Endometrium (tissue), 2 donors: ENCODE results near the gene UCN.
A peak's percentile ranks its signal among the peaks of the same experiment; 100 is the strongest.
"Not testable (repeated sequence)": the region's sequence is repeated elsewhere in the genome, so short reads cannot be mapped to it uniquely, and the experiment has no call there.

Source experiments
- FAIRE-seq: peaks from 2 replicates; lab custom pipeline; 2012; peaks lifted over from hg19 to GRCh38; lab: Jason Lieb, UNC
- donor health status: control.
- donor health status: control.

UCN gene

GRCh38 chr2:27314709-27315108, 6.5 kb upstream of the UCN start:
- no peak for FAIRE-seq

- FAIRE-seq, result no peak
Measured at GRCh38 chr2:27313882-27314645, 5.8 kb upstream of the UCN start.

GRCh38 chr2:27312152-27312551, 3.9 kb upstream of the UCN start:
- no peak for FAIRE-seq

GRCh38 chr2:27309651-27310050, 1.4 kb upstream of the UCN start:
- no peak for FAIRE-seq

DNA sequence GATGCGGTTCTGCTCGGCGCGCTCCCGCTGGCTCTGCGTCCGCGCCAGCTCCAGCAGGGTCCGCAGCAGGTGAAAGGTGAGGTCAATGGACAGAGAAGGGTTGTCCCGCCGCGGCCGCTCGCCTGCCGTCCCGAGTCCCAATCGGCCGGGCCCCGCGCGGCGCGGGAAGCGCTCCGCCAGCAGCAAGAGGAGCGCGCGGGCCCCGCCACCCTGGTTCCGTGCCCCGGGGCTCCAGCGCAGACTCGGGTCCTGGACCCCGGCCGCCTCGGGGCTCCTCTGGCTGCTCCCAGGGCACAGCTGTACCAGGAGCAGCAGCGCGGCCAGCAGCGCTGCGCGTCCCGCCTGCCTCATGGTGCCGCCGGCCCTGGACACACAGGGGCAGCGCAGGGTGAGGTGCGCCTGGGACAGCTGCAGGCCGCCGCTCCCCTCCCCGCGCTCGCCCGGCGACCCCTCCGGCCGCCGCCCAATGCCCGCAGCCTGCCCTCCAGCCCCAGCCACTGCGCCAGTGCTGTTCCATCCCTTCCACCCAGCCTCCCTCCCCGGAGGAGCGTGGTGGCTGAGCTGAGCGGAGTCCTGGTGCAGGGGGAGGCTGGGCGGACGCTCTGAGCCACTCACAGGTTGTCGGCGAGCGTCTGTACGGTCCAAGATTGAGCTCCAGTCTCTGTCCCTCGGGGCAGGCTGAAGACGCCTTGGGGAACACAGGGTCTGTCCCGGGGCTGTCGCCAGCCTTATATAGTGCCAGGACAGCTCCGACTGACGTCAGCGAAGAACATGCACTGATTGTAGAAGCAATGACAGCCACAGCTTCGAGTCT, 493 bp downstream of the UCN start:
- FAIRE-seq, result no peak

DNA sequence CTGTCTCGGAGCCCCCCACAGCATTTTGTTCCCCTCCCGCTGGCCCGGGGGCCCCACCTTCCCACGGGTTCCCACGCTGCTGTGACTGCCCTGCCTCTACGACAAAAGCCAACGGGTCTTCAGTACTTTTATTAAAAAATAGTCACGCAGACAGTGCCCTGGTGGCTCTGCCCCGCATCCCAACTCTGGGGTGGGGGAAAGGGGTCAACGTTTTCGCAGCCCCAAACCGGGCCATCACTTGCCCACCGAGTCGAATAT, 1.0 kb downstream of the UCN start:
- FAIRE-seq, result no peak

GRCh38 chr2:27306573-27307286, 1.5 kb downstream of the UCN start:
- no peak for FAIRE-seq

DNA sequence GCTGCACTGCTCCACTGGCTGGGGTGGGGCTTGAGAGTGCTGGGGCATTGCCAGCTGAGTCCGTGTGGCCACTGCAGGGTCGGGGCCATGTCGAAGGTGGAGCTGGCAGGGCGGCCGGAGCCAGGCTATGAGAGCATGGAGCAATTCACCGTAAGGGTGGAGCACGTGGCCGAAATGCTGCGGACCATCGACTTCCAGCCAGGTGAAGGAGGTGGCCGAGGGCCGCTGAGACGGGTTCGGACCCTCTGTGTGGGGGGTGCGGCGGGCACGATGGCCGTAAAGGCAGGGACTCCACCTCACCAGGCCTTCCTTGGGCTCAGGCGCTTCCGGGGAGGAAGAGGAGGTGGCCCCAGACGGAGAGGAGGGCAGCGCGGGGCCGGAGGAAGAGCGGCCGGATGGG, 2.1 kb downstream of the UCN start:
- FAIRE-seq, result no peak

- FAIRE-seq, result no peak
Measured at GRCh38 chr2:27305516-27305915, 2.7 kb downstream of the UCN start.

- FAIRE-seq, result no peak
Measured at GRCh38 chr2:27304488-27305240, 3.6 kb downstream of the UCN start.

DNA sequence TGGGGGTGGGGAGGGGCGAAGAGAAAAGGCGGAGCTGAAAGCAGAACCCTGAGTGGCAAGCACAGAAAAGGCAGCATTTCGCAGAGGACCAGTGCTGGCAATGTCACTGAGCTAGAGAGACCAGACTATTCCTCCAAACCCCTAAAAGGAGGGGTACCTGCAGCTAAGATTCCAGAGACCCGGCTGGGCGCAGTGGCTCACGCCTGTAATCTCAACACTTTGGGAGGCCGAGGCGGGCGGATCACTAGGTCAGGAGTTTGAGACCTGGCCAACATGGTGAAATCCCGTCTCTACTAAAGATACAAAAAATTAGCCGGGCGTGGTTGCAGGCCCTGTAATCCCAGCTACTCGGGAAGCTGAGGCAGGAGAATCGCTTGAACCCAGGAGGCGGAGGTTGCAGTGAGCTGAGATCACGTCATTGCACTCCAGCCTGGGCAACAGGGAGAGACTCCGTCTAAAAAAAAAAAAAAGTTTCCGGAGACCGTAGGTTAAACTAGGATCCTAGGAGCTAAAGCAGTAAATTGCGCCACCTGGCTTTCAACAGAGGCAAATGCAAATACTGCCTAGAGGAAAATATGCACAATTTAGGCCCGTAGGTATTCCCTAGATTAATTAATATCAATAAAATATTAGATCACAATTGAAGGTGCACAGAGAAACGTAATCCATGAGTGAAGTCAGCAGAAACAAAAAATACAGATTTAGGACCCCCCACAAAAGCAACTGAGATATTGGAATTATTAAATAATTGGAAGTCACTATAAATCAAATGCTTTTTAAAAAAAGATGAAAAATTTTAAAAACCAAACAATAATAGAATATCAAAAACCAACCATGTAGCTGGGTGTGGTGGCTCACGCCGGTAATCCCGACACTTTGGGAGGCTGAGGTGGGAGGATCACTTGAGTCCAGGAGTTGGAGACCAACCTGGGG, 4.9 kb downstream of the UCN start:
- peak; percentile 58 for FAIRE-seq

DNA sequence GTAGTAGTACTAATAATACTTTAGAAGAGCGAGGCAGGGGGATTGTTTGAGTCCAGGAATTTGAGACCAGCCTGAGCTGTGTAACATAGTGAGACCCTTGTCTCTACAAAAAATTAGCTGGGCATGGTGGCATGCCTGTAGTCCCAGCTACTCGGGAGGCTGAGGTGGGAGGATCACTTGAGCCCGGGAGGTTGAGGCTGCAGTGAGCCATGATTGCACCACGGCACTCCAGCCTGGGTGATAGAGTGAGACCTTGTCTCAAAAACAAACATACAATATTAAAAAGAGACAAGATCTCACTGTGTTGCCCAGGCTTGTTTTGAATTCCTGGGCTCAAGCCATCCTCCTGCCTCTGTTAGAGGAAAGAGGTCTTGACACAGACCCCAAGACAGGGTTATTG, 7.6 kb downstream of the UCN start:
- not testable (repeated sequence) for FAIRE-seq

DNA sequence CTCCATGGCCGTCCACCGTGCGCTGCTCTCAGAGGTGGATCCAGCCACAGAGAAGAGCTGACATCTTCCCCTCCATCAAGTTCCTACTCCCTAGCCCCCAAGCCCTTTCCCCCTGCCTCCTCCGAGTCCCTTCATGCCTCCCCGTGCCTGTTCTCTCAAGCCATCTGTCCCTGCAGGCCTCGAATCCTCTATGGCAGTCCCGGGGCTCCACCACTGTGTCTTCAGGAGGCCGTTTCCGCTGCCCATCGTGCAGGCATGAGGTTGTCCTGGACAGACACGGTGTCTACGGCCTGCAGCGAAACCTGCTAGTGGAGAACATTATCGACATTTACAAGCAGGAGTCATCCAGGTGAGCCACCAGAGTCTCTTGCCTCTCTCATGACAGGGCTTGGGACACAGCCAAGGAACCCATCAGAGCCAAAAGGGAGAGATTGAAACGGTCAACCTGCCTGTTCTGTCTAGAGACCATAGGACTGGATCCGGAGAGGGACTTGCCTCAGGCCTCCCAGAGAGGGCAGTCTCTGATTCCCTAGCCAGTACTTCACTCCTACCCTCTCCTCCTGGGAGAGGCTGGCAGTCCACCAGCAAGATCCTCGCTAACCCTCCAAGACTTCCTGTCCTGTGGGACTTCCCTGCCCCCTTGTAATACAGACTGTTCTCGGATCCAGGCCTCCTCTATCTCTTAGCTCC, 9.7 kb downstream of the UCN start:
- no peak for FAIRE-seq

DNA sequence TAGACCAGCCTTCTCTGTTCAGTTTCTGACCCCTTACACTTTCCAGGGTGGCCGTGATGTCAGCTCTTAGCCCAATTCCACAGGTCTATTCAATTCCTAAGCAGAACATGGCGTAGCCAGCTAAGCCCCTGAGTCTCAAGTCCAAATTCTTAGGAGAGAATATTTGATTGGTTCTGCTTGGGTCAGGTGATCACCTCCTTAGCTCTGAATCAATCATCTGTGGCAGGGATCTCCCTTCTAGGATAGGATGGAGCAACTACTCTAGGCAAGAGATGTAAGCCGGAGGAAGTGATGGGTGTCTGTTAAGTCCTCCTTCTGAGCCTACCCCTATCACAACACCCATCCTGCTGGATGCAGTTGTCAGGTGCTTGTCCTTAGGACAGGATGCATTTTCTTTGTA, 11.1 kb downstream of the UCN start:
- no peak for FAIRE-seq

GRCh38 chr2:27296481-27296880, 11.8 kb downstream of the UCN start:
- FAIRE-seq, result no peak

- no peak for FAIRE-seq
Measured at GRCh38 chr2:27294928-27295327, 13.3 kb downstream of the UCN start.

- FAIRE-seq, result no peak
Measured at GRCh38 chr2:27291865-27292264, 16.4 kb downstream of the UCN start.

- FAIRE-seq, result no peak
Measured at GRCh38 chr2:27290549-27290948, 17.7 kb downstream of the UCN start.

DNA sequence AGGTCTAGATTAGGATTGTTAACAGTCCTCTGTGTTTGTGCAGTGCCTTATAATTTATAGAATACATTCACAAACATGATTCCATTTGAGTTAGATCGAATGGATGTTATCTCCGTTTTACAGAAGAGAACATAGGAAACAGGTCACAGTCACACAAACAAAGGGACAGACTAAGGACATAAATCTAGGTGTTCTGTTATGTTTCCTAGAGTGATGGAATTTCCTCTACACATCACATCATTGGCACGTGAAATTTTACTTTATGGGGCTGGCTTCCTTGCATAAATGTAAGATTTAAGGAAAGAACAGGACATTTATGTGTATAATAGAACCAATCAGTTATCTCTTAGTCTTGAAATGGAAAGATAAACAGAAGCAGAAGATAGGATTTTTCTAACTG, 19.6 kb downstream of the UCN start:
- no peak for FAIRE-seq

- no peak for FAIRE-seq
Measured at GRCh38 chr2:27285481-27285880, 22.8 kb downstream of the UCN start.

DNA sequence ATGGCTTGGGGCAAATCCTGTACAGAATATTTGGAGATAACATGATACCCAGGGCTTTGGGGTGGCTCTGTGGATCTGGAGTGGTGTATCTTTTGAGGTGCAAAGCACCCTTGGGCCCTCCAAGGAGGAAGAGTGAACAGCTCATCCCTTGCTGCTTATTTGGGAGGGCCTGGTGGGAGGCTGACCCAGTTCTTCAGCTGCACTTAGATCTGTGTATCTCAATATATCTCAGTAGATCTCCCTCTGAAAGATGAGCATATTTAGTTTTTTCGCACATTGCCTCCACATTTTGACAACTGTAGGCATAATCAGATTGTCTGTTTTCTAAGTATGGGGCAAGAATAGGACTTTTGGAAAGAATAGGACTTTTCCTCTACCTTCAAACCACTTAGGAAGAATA, 23.2 kb downstream of the UCN start:
- no peak for FAIRE-seq
